ENCODE data around the gene NOL11. TPM values are rescaled to one million over a fixed set of nuclear protein-coding genes. Genes with fewer than 3 reads are reported as not detected.
"Not testable (repeated sequence)": the region's sequence is repeated elsewhere in the genome, so short reads cannot be mapped to it uniquely, and the experiment has no call there.

NOL11 gene
- total RNA-seq, 3 donors from 2014 or later, result 25.1 to 45.5 (median 35.4) TPM

DNA sequence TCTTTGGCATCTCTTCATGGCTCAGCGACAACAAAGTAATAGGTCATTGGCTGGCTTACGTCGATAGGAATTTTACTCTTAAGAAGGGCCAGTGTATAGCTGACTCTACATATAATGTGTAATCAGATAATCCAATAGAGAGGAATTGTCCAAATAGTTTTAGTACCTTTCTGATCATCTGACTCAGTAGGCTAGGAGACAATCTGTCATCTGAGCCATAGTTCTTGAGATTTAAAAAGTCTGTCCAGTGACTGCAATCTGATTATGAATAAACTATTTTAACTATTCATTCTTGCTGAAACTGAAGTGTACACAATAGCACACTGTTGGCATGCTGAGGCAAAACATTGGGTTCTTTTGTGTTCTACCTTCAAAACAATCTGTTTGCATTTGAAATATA lies 21.4 kb upstream of the NOL11 start:
- DNase-seq (ENCODE audit: low spot score in 2 of 2), result no peak
- intact Hi-C loops (cut with DNase I; ENCODE audit: low total_unique reads), result loop anchor here (10.0 kb wide), 1 partner anchor 312 kb away; no protein-coding TSS in a partner anchor
- TF ChIP-seq POLR2AphosphoS5 (IDR thresholded peaks at IDR 0.05) (no peak), CTCF (IDR thresholded peaks at IDR 0.05) (no peak), POLR2A (IDR thresholded peaks at IDR 0.05) (no peak)
- no peak overlapping the region for H3K4me3 ChIP-seq
- H3K4me1 ChIP-seq, result no peaks in the 10 kb centered on the region
- no peaks in the 10 kb centered on the region for H3K9me3 ChIP-seq
- no peaks in the 10 kb centered on the region for H3K27me3 ChIP-seq
- H3K27ac ChIP-seq, result no peak overlapping the region
- H3K36me3 ChIP-seq, result no peaks in the 10 kb centered on the region

- H3K27me3 ChIP-seq, result no peaks in the 10 kb centered on the region
- H3K4me3 ChIP-seq, result no peak overlapping the region
- H3K4me1 ChIP-seq, result no peaks in the 10 kb centered on the region
- DNase-seq (ENCODE audit: low spot score in 2 of 2), result no peak
- intact Hi-C loops (cut with DNase I; ENCODE audit: low total_unique reads), result loop anchor here (10.0 kb wide), 1 partner anchor 312 kb away; no protein-coding TSS in a partner anchor
- TF ChIP-seq POLR2A (IDR thresholded peaks at IDR 0.05) (no peak), CTCF (IDR thresholded peaks at IDR 0.05) (no peak), POLR2AphosphoS5 (IDR thresholded peaks at IDR 0.05) (no peak)
- H3K27ac ChIP-seq, result no peak overlapping the region
- H3K9me3 ChIP-seq, result no peaks in the 10 kb centered on the region
- no peaks in the 10 kb centered on the region for H3K36me3 ChIP-seq
Measured at GRCh38 chr17:67696853-67697498, 20.8 kb upstream of the NOL11 start.

DNA sequence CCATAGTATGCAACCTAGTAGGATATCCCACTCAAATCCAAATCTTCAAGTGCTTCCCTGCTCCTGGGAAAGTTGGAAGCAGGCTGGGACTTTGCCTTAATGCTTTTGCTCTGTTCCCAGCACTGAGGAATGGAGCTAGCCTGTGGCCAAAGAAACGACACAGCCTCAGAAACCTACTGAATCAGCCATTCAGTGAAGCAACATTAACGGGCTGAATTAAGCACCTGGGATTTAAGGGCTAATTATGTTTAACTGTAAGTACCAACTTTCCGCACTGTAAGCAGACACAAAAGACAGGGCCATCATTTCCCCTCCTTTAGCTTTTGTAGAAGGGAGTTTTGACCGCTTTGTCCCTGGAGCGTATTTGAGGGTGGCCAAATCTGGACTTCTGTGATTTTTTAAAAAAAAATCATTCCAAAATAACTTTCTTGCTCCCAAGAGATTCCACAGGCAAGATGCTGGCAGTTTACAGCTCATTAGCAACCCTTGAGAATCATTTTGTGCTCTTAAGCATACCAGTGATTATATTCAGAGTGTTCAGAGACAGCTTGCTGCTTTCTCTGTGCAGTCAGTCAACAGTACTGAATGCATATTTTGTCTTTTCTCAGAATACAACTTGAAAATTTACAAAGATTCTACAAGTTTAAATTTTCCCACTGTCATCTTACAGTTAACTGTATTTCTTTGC lies 17.6 kb upstream of the NOL11 start:
- DNase-seq (ENCODE audit: low spot score in 2 of 2), result no peak
- H3K4me3 ChIP-seq, result no peak overlapping the region
- intact Hi-C loops (cut with DNase I; ENCODE audit: low total_unique reads), result no loop called here
- H3K4me1 ChIP-seq, result no peaks in the 10 kb centered on the region
- H3K36me3 ChIP-seq, result no peaks in the 10 kb centered on the region
- TF ChIP-seq POLR2A (IDR thresholded peaks at IDR 0.05), result no peak
- TF ChIP-seq POLR2AphosphoS5 (IDR thresholded peaks at IDR 0.05), result no peak
- no peak for TF ChIP-seq CTCF (IDR thresholded peaks at IDR 0.05)
- no peak overlapping the region for H3K27ac ChIP-seq
- no peaks in the 10 kb centered on the region for H3K27me3 ChIP-seq
- no peaks in the 10 kb centered on the region for H3K9me3 ChIP-seq

DNA sequence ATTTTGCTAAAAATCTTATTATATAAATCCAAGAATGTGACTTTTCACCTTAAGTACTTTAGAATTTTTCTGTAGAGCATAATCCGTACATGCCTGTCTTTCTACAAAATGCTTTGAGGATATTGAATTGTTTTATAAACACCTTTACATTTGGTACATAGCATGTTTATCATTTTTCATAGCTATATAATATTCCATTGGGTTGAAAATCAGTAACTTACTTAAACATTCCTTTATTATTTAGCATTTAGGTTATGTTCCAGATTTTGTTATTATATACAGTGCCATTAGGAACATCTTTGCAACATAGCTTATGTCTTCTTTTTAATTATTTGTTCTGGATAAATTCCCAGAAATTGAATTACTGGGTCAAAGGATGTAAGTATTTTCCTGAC lies 17.0 kb upstream of the NOL11 start:
- intact Hi-C loops (cut with DNase I; ENCODE audit: low total_unique reads), result no loop called here
- Histone ChIP-seq H3K9me3 (no peaks in the 10 kb centered on the region), H3K4me3 (no peak overlapping the region), H3K27me3 (no peaks in the 10 kb centered on the region), H3K36me3 (no peaks in the 10 kb centered on the region), H3K4me1 (no peaks in the 10 kb centered on the region), H3K27ac (no peak overlapping the region)
- no peak for TF ChIP-seq POLR2AphosphoS5 (IDR thresholded peaks at IDR 0.05)
- no peak for DNase-seq (ENCODE audit: low spot score in 2 of 2)

DNA sequence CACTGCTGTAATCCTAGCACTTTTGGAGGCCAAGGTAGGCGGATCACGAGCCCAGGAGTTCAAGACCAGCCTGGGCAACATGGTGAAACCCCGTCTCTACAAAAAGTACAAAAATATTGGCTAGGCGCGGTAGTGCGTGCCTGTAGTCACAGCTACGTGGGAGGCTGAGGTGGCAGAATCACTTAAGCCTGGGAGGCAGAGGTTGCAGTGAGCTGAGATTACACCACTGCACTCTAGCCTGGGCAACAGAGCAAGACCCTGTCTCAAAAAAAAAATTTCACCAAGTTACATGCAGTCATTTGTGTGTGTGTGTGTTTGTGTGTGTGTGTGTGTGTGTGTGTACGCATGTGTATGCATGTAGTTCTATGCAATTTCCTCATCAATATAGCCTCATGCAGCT lies 14.9 kb upstream of the NOL11 start:
- H3K4me1 ChIP-seq; H3K9me3 ChIP-seq; intact Hi-C loops (cut with DNase I; ENCODE audit: low total_unique reads); H3K27ac ChIP-seq; H3K36me3 ChIP-seq; H3K27me3 ChIP-seq; H3K4me3 ChIP-seq; DNase-seq (ENCODE audit: low spot score in 2 of 2): not testable (repeated sequence)

GRCh38 chr17:67707442-67707841 lies 10.3 kb upstream of the NOL11 start:
- no peaks in the 10 kb centered on the region for H3K9me3 ChIP-seq
- H3K27me3 ChIP-seq, result no peaks in the 10 kb centered on the region
- TF ChIP-seq CTCF (IDR thresholded peaks at IDR 0.05) (no peak), POLR2A (IDR thresholded peaks at IDR 0.05) (no peak), POLR2AphosphoS5 (IDR thresholded peaks at IDR 0.05) (no peak)
- no peak overlapping the region for H3K27ac ChIP-seq
- DNase-seq (ENCODE audit: low spot score in 2 of 2), result no peak
- H3K4me1 ChIP-seq, result no peaks in the 10 kb centered on the region
- intact Hi-C loops (cut with DNase I; ENCODE audit: low total_unique reads), result no loop called here
- H3K4me3 ChIP-seq, result no peak overlapping the region
- H3K36me3 ChIP-seq, result no peaks in the 10 kb centered on the region
